T-cell (primary cell): ENCODE measurements around the gene MAGEE2. TPM values are rescaled to one million over a fixed set of nuclear protein-coding genes. Genes with fewer than 3 reads are reported as not detected.

ENCODE experiments used
- ATAC-seq, 4 experiments: fragments of 200-7000 bp in 3 of 4; fragments of 150-1000 bp in 1 of 4; cut with Tn5 transposase; replicated peaks in 1 of 4; 1 replicate in 3 of 4; 2 replicates in 1 of 4; pipeline ENCODE4 v1.10.0; 2021; ENCODE audit warnings: moderate library complexity in 3 of 4, mild to moderate bottlenecking in 2 of 4, moderate number of reproducible peaks in 1 of 4
- CTCF ChIA-PET, 2 donors: fragments of 300-600 bp; sonication (Branson Sonifier 250); formaldehyde crosslinking; loops; one replicate each; lab custom pipeline; 2022; ENCODE audit warnings: antibody characterized with exemption in 2 of 2; lab: Charles Lee
- POLR2A ChIA-PET, 2 donors: fragments of 300-600 bp; sonication (Branson Sonifier 250); formaldehyde crosslinking; loops; one replicate each; lab custom pipeline; 2022; ENCODE audit warnings: antibody characterized with exemption in 2 of 2; lab: Charles Lee
- DNase-seq, 35 experiments: peaks; one replicate each; pipeline versions ENCODE4 v3.0.0 to v3.0.0-alpha.2; 2013 to 2023
- H3K27ac ChIP-seq: one replicate; pipeline ENCODE4 v1.5.1; 2013; ENCODE audit warnings: low read length
- H3K27me3 ChIP-seq, 2 experiments: replicated peaks in 1 of 2; 1 replicate in 1 of 2; 2 replicates in 1 of 2; pipeline versions ENCODE4 v1.6.1 to v1.7.0; 2013; ENCODE audit warnings: low read length in 1 of 2, mixed read lengths in 1 of 2; ENCODE audit not compliant: control insufficient read depth in 2 of 2, insufficient read depth in 2 of 2; ENCODE audit errors: extremely low read depth in 1 of 2
- H3K36me3 ChIP-seq, 2 donors: 1 replicate in 1 of 2; 2 replicates in 1 of 2; pipeline versions ENCODE4 v1.6.1 to v1.7.0; 2013; ENCODE audit warnings: low read length in 1 of 2; ENCODE audit not compliant: control insufficient read depth in 2 of 2, insufficient read depth in 1 of 2; ENCODE audit errors: extremely low read depth in 1 of 2
- H3K4me1 ChIP-seq, 2 experiments: 1 replicate in 1 of 2; 2 replicates in 1 of 2; pipeline versions ENCODE4 v1.6.1 to v1.7.0; 2013; ENCODE audit warnings: low read length in 2 of 2, mixed read lengths in 1 of 2; ENCODE audit not compliant: insufficient read depth in 2 of 2, control insufficient read depth in 1 of 2; ENCODE audit errors: extremely low read depth in 1 of 2
- H3K4me3 ChIP-seq, 2 donors: 1 replicate in 1 of 2; 2 replicates in 1 of 2; pipeline versions ENCODE4 v1.5.1 to v1.7.0; 2013; ENCODE audit warnings: mild to moderate bottlenecking in 2 of 2, low read length in 1 of 2, moderate library complexity in 1 of 2; ENCODE audit not compliant: control insufficient read depth in 1 of 2; ENCODE audit errors: extremely low read depth in 1 of 2
- H3K9me3 ChIP-seq: 2 replicates; pipeline ENCODE4 v1.7.0; 2013
- H3K27ac Mint-ChIP-seq, 2 donors: one replicate each; pipeline ENCODE4 v1.8.0; 2020 to 2021; ENCODE audit warnings: mild to moderate bottlenecking in 2 of 2, mixed read lengths in 2 of 2
- H3K27me3 Mint-ChIP-seq, 2 donors: one replicate each; pipeline ENCODE4 v1.8.0; 2021 to 2022; ENCODE audit warnings: mixed read lengths in 2 of 2
- H3K36me3 Mint-ChIP-seq: one replicate; pipeline ENCODE4 v1.8.0; 2021; ENCODE audit warnings: mixed read lengths
- H3K4me1 Mint-ChIP-seq, 3 donors: one replicate each; pipeline ENCODE4 v1.8.0; 2020 to 2022; ENCODE audit warnings: mixed read lengths in 3 of 3, mild to moderate bottlenecking in 1 of 3
- H3K4me3 Mint-ChIP-seq, 3 donors: one replicate each; pipeline ENCODE4 v1.8.0; 2020 to 2022; ENCODE audit warnings: mild to moderate bottlenecking in 3 of 3, mixed read lengths in 3 of 3, moderate library complexity in 3 of 3
- H3K9me3 Mint-ChIP-seq, 3 donors: one replicate each; pipeline ENCODE4 v1.8.0; 2020 to 2022; ENCODE audit warnings: mixed read lengths in 3 of 3
- WGBS: methylation state at CpG from one replicate; pipeline ENCODE4 v1.1.5; 2013; ENCODE audit warnings: missing lambda C conversion rate; ENCODE audit not compliant: insufficient coverage; 5-methylcytosine and 5-hydroxymethylcytosine counted together
- total RNA-seq, 35 experiments: library from RNA in 6 of 35; stranded (reverse) in 6 of 35; fragments of 120-200 nt in 1 of 35; gene quantifications; one replicate each; pipeline versions ENCODE4 v1.2.1 to v1.2.4 and lab custom pipeline; 2013 to 2026

The MAGEE2 gene
- total RNA-seq, 5 donors from 2014 or later (not counting 1 experiment from before 2014, with no cell fraction given): not detected

DNA sequence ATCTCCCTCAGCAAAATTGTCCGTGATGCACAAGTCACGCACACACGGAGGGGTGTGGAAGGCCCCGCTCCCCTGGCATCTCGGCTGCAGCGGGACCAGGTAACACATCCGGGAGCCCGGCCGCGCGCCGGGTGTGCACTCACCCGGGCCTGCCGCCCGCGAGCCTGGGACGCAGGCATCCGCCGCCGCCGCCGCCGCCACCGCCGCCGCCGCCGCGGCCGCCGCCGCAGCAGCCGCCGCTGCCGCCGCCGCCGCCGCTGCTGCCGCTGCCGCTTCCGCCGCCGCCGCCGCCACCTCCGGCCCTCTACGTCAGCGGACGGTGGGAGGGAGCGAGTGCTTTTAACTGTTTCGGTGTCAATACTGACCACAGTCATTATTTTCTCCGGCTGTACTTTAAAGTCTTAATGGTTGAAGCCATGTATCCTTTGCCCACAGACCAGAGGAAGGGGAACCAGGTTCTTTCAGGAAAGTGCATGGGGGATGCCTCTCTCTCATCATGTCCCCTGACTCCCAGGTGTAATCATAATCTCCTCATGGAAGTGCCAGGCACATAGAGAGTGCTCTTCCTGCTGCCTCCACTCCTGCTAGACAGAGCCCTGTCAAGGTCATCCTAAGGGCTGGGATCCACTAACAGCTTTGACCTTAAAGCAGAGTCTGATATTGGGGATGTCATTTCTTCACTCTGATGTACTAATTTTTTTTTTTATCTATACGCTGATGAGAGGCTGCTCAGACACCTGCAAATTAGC, 38.0 kb downstream of the MAGEE2 start:
- peaks cover 3 to 19% of the 10 kb centered on the region in 2 donors for H3K27me3 Mint-ChIP-seq
- ChIA-PET POLR2A (no interaction called here), CTCF (no interaction called here)
- H3K4me1 ChIP-seq: peaks cover 0 to 7% of the 10 kb centered on the region in 2 experiments
- no peak overlapping the region for H3K27ac Mint-ChIP-seq
- no CpG with 5 or more reads among the region's 54 CpGs for WGBS
- no peaks in the 10 kb centered on the region for H3K9me3 ChIP-seq
- H3K36me3 Mint-ChIP-seq: no peaks in the 10 kb centered on the region
- peak overlapping the region; percentile 71 to 81 (median 79) for H3K4me3 Mint-ChIP-seq
- DNase-seq (peak in 27 of 35 experiments; percentile 0 to 43 (median 9)), ATAC-seq (peak; percentile 48 to 81 (median 76))
- H3K4me1 Mint-ChIP-seq: peaks cover 14 to 22% (median 16%) of the 10 kb centered on the region in 3 donors
- no peaks in the 10 kb centered on the region for H3K27me3 ChIP-seq
- peaks cover 0 to 7% (median 0%) of the 10 kb centered on the region in 3 donors for H3K9me3 Mint-ChIP-seq
- H3K36me3 ChIP-seq: no peaks in the 10 kb centered on the region
- peak overlapping the region; percentile 31 to 47 for H3K4me3 ChIP-seq
- no peak overlapping the region for H3K27ac ChIP-seq
